ENCODE results near the gene KCNMA1. TPM values are rescaled to one million over a fixed set of nuclear protein-coding genes. Genes with fewer than 3 reads are reported as not detected.

The KCNMA1 gene
- total and polyA plus RNA-seq, 10 of the 15 experiments (the other 5 are each of a cell fraction or from before 2014, with no cell fraction given): 8.5 to 77.0 (median 21.3) TPM

DNA sequence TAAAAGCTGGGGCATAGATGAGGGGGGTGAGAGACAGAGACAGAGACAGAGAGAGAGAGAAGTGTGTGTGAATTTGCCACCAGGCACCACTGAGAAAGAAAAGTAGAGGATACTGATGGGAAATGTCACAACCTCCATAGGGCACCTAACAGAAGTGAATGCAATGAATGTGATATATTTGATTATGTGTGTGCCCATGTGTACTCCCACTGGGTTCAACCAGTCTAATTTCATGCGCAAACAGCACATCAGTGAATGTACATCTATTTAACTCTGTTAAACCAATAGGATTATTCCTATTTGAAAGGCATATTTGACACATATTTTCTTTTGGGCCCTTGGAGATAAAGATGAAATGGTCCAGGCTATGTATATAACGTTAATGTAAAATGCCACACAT is 241.3 kb downstream of the KCNMA1 start:
- H3K27ac ChIP-seq (ENCODE audit: control insufficient read depth, insufficient read depth): no peak overlapping the region
- no TSS peak for BruUV-seq (replicated peaks)
- in situ Hi-C loops (cut with MboI) (no loop called here), intact Hi-C loops (cut with micrococcal nuclease; ENCODE audit: unreplicated experiment) (no loop called here)
- no peaks in the 10 kb centered on the region for H3K4me1 ChIP-seq (ENCODE audit: control insufficient read depth, insufficient read depth, low read length)
- ChIA-PET CTCF (interaction anchor here (1.2 to 11.2 kb wide), 3 partner anchors 246 to 316 kb away, joined by 3 to 134 read pairs (median 93); no protein-coding TSS in a partner anchor), RAD21 (ENCODE audit: unreplicated experiment) (no interaction called here), SMC1A (ENCODE audit: uncharacterized antibody, unreplicated experiment) (interaction anchor here (1.4 to 11.0 kb wide), 3 partner anchors 145 to 246 kb away, joined by 4 to 170 read pairs (median 39); partner anchors contain the start of gene KCNMA1), POLR2A (no interaction called here)
- H4K20me1 ChIP-seq (ENCODE audit: control insufficient read depth, insufficient read depth): no peaks in the 10 kb centered on the region
- ATAC-seq: no peak
- H3K9me3 ChIP-seq (replicated peaks; ENCODE audit: control insufficient read depth, insufficient read depth, low read length): no peaks in the 10 kb centered on the region
- no peak for DNase-seq (ENCODE audit: low read depth, low spot score)
- H3K4me3 ChIP-seq: no peak overlapping the region
- FAIRE-seq: no peak
- no peak overlapping the region for H2AFZ ChIP-seq (ENCODE audit: control insufficient read depth, low read depth, low read length)
- no peaks in the 10 kb centered on the region for H3K79me2 ChIP-seq (ENCODE audit: control insufficient read depth, insufficient read depth, low read length)
- H3K27me3 ChIP-seq (replicated peaks in 1 of 2; ENCODE audit: control insufficient read depth in 2 of 2, insufficient read depth in 2 of 2, low read length in 1 of 2): no peaks in the 10 kb centered on the region
- no peak overlapping the region for H3K9ac ChIP-seq (ENCODE audit: control insufficient read depth, insufficient read depth, low read length)
- no peak overlapping the region for H3K4me2 ChIP-seq (ENCODE audit: control insufficient read depth, insufficient read depth)
- WGBS (ENCODE audit: insufficient coverage, insufficient replicate concordance, low lambda C conversion rate, missing lambda C conversion rate): 47% methylated on average over 2 of the region's 2 CpGs
- no peaks in the 10 kb centered on the region for H3K36me3 ChIP-seq (ENCODE audit: control insufficient read depth in 2 of 2, insufficient read depth in 2 of 2, low read length in 1 of 2)
- TF ChIP-seq, protein P1, sequence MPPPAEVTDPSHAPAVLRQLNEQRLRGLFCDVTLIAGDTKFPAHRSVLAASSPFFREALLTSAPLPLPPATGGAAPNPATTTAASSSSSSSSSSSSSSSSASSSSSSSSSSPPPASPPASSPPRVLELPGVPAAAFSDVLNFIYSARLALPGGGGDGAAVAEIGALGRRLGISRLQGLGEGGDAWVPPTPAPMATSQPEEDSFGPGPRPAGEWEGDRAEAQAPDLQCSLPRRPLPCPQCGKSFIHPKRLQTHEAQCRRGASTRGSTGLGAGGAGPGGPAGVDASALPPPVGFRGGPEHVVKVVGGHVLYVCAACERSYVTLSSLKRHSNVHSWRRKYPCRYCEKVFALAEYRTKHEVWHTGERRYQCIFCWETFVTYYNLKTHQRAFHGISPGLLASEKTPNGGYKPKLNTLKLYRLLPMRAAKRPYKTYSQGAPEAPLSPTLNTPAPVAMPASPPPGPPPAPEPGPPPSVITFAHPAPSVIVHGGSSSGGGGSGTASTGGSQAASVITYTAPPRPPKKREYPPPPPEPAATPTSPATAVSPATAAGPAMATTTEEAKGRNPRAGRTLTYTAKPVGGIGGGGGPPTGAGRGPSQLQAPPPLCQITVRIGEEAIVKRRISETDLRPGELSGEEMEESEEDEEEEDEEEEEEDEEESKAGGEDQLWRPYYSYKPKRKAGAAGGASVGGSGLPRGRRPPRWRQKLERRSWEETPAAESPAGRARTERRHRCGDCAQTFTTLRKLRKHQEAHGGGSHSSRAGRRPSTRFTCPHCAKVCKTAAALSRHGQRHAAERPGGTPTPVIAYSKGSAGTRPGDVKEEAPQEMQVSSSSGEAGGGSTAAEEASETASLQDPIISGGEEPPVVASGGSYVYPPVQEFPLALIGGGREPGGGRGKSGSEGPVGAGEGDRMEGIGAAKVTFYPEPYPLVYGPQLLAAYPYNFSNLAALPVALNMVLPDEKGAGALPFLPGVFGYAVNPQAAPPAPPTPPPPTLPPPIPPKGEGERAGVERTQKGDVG (CRISPR knock-in tag; IDR thresholded peaks at IDR 0.05): no peak
- TF ChIP-seq RCOR1 (conservative IDR thresholded peaks at IDR 0.05; ENCODE audit: low read depth, low read length) (no peak), ESRRA (IDR thresholded peaks at IDR 0.05; ENCODE audit: low read length) (no peak), GATAD2B (conservative IDR thresholded peaks at IDR 0.05; ENCODE audit: low read depth) (no peak), YY1 (IDR thresholded peaks at IDR 0.05; ENCODE audit: low read depth, low read length) (no peak), BMI1 (IDR thresholded peaks at IDR 0.05; ENCODE audit: borderline replicate concordance) (no peak), SMARCA5 (IDR thresholded peaks at IDR 0.05) (no peak), ASH2L (IDR thresholded peaks at IDR 0.05; ENCODE audit: borderline replicate concordance, low read depth) (no peak), RFX5 (IDR thresholded peaks at IDR 0.05; ENCODE audit: low read depth, low read length) (no peak), CREB1 (IDR thresholded peaks at IDR 0.05; ENCODE audit: low read depth) (no peak), KAT2A (conservative IDR thresholded peaks at IDR 0.05; ENCODE audit: control insufficient read depth, low read depth, low read length) (no peak), POLR2A (IDR thresholded peaks at IDR 0.05; ENCODE audit: low read depth, low read length) (no peak), TBL1XR1 (IDR thresholded peaks at IDR 0.05; ENCODE audit: low read depth, low read length) (no peak), POU2F2 (IDR thresholded peaks at IDR 0.05; ENCODE audit: borderline replicate concordance, low read depth, low read length) (no peak)
- TF ChIP-seq, protein P2, sequence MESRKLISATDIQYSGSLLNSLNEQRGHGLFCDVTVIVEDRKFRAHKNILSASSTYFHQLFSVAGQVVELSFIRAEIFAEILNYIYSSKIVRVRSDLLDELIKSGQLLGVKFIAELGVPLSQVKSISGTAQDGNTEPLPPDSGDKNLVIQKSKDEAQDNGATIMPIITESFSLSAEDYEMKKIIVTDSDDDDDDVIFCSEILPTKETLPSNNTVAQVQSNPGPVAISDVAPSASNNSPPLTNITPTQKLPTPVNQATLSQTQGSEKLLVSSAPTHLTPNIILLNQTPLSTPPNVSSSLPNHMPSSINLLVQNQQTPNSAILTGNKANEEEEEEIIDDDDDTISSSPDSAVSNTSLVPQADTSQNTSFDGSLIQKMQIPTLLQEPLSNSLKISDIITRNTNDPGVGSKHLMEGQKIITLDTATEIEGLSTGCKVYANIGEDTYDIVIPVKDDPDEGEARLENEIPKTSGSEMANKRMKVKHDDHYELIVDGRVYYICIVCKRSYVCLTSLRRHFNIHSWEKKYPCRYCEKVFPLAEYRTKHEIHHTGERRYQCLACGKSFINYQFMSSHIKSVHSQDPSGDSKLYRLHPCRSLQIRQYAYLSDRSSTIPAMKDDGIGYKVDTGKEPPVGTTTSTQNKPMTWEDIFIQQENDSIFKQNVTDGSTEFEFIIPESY (IDR thresholded peaks at IDR 0.05): no peak
- TF ChIP-seq, protein P3, sequence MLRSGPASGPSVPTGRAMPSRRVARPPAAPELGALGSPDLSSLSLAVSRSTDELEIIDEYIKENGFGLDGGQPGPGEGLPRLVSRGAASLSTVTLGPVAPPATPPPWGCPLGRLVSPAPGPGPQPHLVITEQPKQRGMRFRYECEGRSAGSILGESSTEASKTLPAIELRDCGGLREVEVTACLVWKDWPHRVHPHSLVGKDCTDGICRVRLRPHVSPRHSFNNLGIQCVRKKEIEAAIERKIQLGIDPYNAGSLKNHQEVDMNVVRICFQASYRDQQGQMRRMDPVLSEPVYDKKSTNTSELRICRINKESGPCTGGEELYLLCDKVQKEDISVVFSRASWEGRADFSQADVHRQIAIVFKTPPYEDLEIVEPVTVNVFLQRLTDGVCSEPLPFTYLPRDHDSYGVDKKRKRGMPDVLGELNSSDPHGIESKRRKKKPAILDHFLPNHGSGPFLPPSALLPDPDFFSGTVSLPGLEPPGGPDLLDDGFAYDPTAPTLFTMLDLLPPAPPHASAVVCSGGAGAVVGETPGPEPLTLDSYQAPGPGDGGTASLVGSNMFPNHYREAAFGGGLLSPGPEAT (IDR thresholded peaks at IDR 0.05; ENCODE audit: low read depth): no peak
- TF ChIP-seq, protein P4, sequence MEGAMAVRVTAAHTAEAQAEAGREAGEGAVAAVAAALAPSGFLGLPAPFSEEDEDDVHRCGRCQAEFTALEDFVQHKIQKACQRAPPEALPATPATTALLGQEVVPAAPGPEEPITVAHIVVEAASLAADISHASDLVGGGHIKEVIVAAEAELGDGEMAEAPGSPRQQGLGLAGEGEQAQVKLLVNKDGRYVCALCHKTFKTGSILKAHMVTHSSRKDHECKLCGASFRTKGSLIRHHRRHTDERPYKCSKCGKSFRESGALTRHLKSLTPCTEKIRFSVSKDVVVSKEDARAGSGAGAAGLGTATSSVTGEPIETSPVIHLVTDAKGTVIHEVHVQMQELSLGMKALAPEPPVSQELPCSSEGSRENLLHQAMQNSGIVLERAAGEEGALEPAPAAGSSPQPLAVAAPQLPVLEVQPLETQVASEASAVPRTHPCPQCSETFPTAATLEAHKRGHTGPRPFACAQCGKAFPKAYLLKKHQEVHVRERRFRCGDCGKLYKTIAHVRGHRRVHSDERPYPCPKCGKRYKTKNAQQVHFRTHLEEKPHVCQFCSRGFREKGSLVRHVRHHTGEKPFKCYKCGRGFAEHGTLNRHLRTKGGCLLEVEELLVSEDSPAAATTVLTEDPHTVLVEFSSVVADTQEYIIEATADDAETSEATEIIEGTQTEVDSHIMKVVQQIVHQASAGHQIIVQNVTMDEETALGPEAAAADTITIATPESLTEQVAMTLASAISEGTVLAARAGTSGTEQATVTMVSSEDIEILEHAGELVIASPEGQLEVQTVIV (IDR thresholded peaks at IDR 0.05; ENCODE audit: borderline replicate concordance, partially characterized antibody): no peak
